Fibroblast of villous mesenchyme (primary cell): ENCODE data around the gene TUBGCP5. TPM values are rescaled to one million over a fixed set of nuclear protein-coding genes. Genes with fewer than 3 reads are reported as not detected.
"Not testable (repeated sequence)": the region's sequence is repeated elsewhere in the genome, so short reads cannot be mapped to it uniquely, and the experiment has no call there.

Experiments used
- DNase-seq: peaks from one replicate; pipeline ENCODE4 v3.0.0-alpha.2; 2010; ENCODE audit warnings: low read depth
- H3K4me3 ChIP-seq: 2 replicates; pipeline ENCODE4 v1.5.1; 2011; ENCODE audit warnings: low read depth, mild to moderate bottlenecking, low read length
- CTCF ChIP-seq: IDR thresholded peaks from 2 replicates; pipeline ENCODE4 v1.5.1; 2012; ENCODE audit warnings: low read depth, mild to moderate bottlenecking, low read length; ENCODE audit not compliant: insufficient read depth
- total RNA-seq: library from RNA; depleted of rRNA; stranded (reverse); fragments of >200 nt; gene quantifications from 2 replicates; pipeline ENCODE4 v1.2.3, GENCODE V29; 2012

Gene TUBGCP5
- 21.3 and 31.1 TPM in 2 replicates for total RNA-seq

GRCh38 chr15:23039143-23039916 is at the start of gene TUBGCP5:
Gene TUBGCP5 (minus strand): TSS chr15:23039569. CDS start chr15:23039543, 26 bp downstream.
- H3K4me3 ChIP-seq, result peak within 1 kb of the TSS; percentile 72
- peak; percentile 38 for TF ChIP-seq CTCF
- DNase-seq, result peak; percentile 99

- TF ChIP-seq CTCF, result no peak
- DNase-seq, result no peak
These were observed 43.7 kb upstream of the TUBGCP5 start for GRCh38 chr15:23083115-23083514.

GRCh38 chr15:23081996-23082737 is 42.8 kb upstream of the TUBGCP5 start:
- H3K4me3 ChIP-seq, DNase-seq: not testable (repeated sequence)

More at GRCh38 chr15:23083115-23083514, 43.7 kb upstream of the TUBGCP5 start:
- H3K4me3 ChIP-seq, result no peak overlapping the region

- no peak for DNase-seq
- H3K4me3 ChIP-seq, result no peak overlapping the region
- no peak for TF ChIP-seq CTCF
These were observed 41.9 kb upstream of the TUBGCP5 start for GRCh38 chr15:23081271-23081670.

GRCh38 chr15:23079766-23080165 is 40.4 kb upstream of the TUBGCP5 start:
- H3K4me3 ChIP-seq, result no peak overlapping the region
- no peak for TF ChIP-seq CTCF

GRCh38 chr15:23075927-23076326 is 36.6 kb upstream of the TUBGCP5 start:
- no peak for DNase-seq

More at GRCh38 chr15:23079766-23080165, 40.4 kb upstream of the TUBGCP5 start:
- DNase-seq, result no peak

More at GRCh38 chr15:23075927-23076326, 36.6 kb upstream of the TUBGCP5 start:
- no peak for TF ChIP-seq CTCF
- no peak overlapping the region for H3K4me3 ChIP-seq
